HepG2 (cell line): ENCODE data around the gene KIF3C. TPM values are rescaled to one million over a fixed set of nuclear protein-coding genes. Genes with fewer than 3 reads are reported as not detected.

Source experiments
- DMAP1 ChIP-seq: IDR thresholded peaks from 2 replicates; pipeline ENCODE4 v1.6.1; 2016
- DPF2 ChIP-seq: sonication (generic); formaldehyde crosslinking; IDR thresholded peaks from 2 replicates; pipeline ENCODE4 v1.4.0; 2020; ENCODE audit warnings: mild to moderate bottlenecking, low read depth, missing genetic modification reagents, borderline replicate concordance
- GLI4 ChIP-seq: sonication (generic); formaldehyde crosslinking; IDR thresholded peaks from 2 replicates; pipeline ENCODE4 v1.5.1; 2020; ENCODE audit warnings: missing genetic modification reagents, mild to moderate bottlenecking, moderate library complexity, borderline replicate concordance
- IKZF5 ChIP-seq: IDR thresholded peaks from 2 replicates; pipeline ENCODE4 v1.6.1; 2018; ENCODE audit warnings: missing genetic modification reagents, mild to moderate bottlenecking, missing compliant biosample characterization
- IRF9 ChIP-seq: sonication (generic); formaldehyde crosslinking; IDR thresholded peaks from 2 replicates; pipeline ENCODE4 v1.8.0; 2022; ENCODE audit warnings: missing genetic modification reagents, mild to moderate bottlenecking, borderline replicate concordance
- JARID2 ChIP-seq: sonication (generic); formaldehyde crosslinking; IDR thresholded peaks from 2 replicates; pipeline ENCODE4 v1.8.1; 2023; ENCODE audit warnings: missing genetic modification reagents, inconsistent platforms; ENCODE audit not compliant: insufficient replicate concordance
- NFYC ChIP-seq: IDR thresholded peaks from 2 replicates; pipeline ENCODE4 v1.6.1; 2016; ENCODE audit warnings: missing genetic modification reagents, missing compliant biosample characterization
- PHF20 ChIP-seq: sonication (generic); formaldehyde crosslinking; IDR thresholded peaks from 2 replicates; pipeline ENCODE4 v1.5.0; 2020; ENCODE audit warnings: mild to moderate bottlenecking, missing genetic modification reagents
- SIX4 ChIP-seq: sonication (generic); formaldehyde crosslinking; IDR thresholded peaks from 2 replicates; pipeline ENCODE4 v1.4.0; 2020; ENCODE audit warnings: missing genetic modification reagents
- SOX5 ChIP-seq: IDR thresholded peaks from 2 replicates; pipeline ENCODE4 v1.6.1; 2016; ENCODE audit warnings: borderline replicate concordance
- SPEN ChIP-seq: sonication (generic); formaldehyde crosslinking; IDR thresholded peaks from 2 replicates; pipeline ENCODE4 v1.5.1; 2020; ENCODE audit warnings: low read depth, mild to moderate bottlenecking, missing genetic modification reagents
- STAT5B ChIP-seq: sonication (generic); formaldehyde crosslinking; IDR thresholded peaks from 2 replicates; pipeline ENCODE4 v1.4.0; 2020; ENCODE audit warnings: missing genetic modification reagents
- TFAP4 ChIP-seq: sonication (generic); IDR thresholded peaks from 2 replicates; pipeline ENCODE4 v1.6.1; 2016; ENCODE audit warnings: low read depth, borderline replicate concordance
- ZFAT ChIP-seq: sonication (generic); formaldehyde crosslinking; conservative IDR thresholded peaks from 2 replicates; pipeline ENCODE4 v1.8.1; 2023; ENCODE audit warnings: missing genetic modification reagents, inconsistent platforms
- ZFX ChIP-seq: sonication (generic); formaldehyde crosslinking; IDR thresholded peaks from 2 replicates; pipeline ENCODE4 v1.4.0; 2020; ENCODE audit warnings: mild to moderate bottlenecking, low read depth, missing genetic modification reagents, moderate library complexity
- ZFYVE20 ChIP-seq: sonication (generic); formaldehyde crosslinking; IDR thresholded peaks from 2 replicates; pipeline ENCODE4 v1.8.0; 2023; ENCODE audit warnings: low read depth, mild to moderate bottlenecking, moderate library complexity, missing genetic modification reagents, borderline replicate concordance
- ZNF275 ChIP-seq: sonication (generic); formaldehyde crosslinking; IDR thresholded peaks from 2 replicates; pipeline ENCODE4 v1.8.0; 2022; ENCODE audit warnings: missing genetic modification reagents, mild to moderate bottlenecking, inconsistent platforms, borderline replicate concordance
- ZNF513 ChIP-seq: sonication (generic); formaldehyde crosslinking; conservative IDR thresholded peaks from 2 replicates; pipeline ENCODE4 v1.5.0; 2020; ENCODE audit warnings: missing genetic modification reagents
- ZNF562 ChIP-seq: sonication (generic); formaldehyde crosslinking; IDR thresholded peaks from 2 replicates; pipeline ENCODE4 v1.8.0; 2022; ENCODE audit warnings: missing genetic modification reagents, borderline replicate concordance
- ZNF589 ChIP-seq: sonication (generic); formaldehyde crosslinking; conservative IDR thresholded peaks from 2 replicates; pipeline ENCODE4 v1.8.0; 2022; ENCODE audit warnings: mild to moderate bottlenecking, moderate library complexity, missing genetic modification reagents
- ZNF850 ChIP-seq: sonication (generic); formaldehyde crosslinking; conservative IDR thresholded peaks from 2 replicates; pipeline ENCODE4 v1.9.0; 2021; ENCODE audit warnings: mild to moderate bottlenecking, missing genetic modification reagents
- ZNF883 ChIP-seq: sonication (generic); formaldehyde crosslinking; IDR thresholded peaks from 2 replicates; pipeline ENCODE4 v1.5.1; 2020; ENCODE audit warnings: mild to moderate bottlenecking, missing genetic modification reagents; ENCODE audit errors: not compliant biosample characterization
- ZSCAN21 ChIP-seq: sonication (generic); formaldehyde crosslinking; IDR thresholded peaks from 2 replicates; pipeline ENCODE4 v1.8.0; 2022; ENCODE audit warnings: mild to moderate bottlenecking, missing genetic modification reagents, moderate library complexity, borderline replicate concordance
- polyA plus RNA-seq, 8 experiments: library from polyadenylated mRNA; depleted of rRNA in 3 of 8; stranded (reverse) in 7 of 8; unstranded in 1 of 8; fragments of >200 nt; fragmentation: Illumina TruSeq in 4 of 8; extraction: Trizol in 4 of 8; gene quantifications; 2 replicates each; pipeline versions ENCODE4 v1.2.1 to v1.2.3, GENCODE V29; 2011 to 2016; ENCODE audit warnings: low read depth in 4 of 8, missing spikeins in 1 of 8, mixed read lengths in 1 of 8; ENCODE audit not compliant: insufficient read depth in 1 of 8
- total RNA-seq, 5 experiments: library from RNA; depleted of rRNA; stranded (reverse); fragments of >200 nt; fragmentation: Illumina TruSeq; extraction: Trizol; gene quantifications; 2 replicates each; pipeline ENCODE4 v1.2.3, GENCODE V29; 2016; ENCODE audit warnings: low read depth in 1 of 5

Gene KIF3C
- total and polyA plus RNA-seq, 2 of the 13 experiments (the other 11 are each of a cell fraction or from before 2014, with no cell fraction given): 3.6 to 4.9 TPM

- TF ChIP-seq IRF9 (CRISPR knock-in tag) (no peak), PHF20 (no peak), SIX4 (CRISPR knock-in tag) (0 out of 2 replicates have a peak, but pooled peaks have one; percentile 24), TFAP4 (0 out of 2 replicates have a peak, but pooled peaks have one; percentile 41), GLI4 (CRISPR knock-in tag) (0 out of 2 replicates have a peak, but pooled peaks have one; percentile 27), NFYC (peak; percentile 57; the same call in 1 of the 2 replicates), ZNF883 (CRISPR knock-in tag) (no peak), ZNF275 (no peak), SOX5 (CRISPR knock-in tag) (peak; percentile 76; the same call in 1 of the 2 replicates), ZSCAN21 (CRISPR knock-in tag) (no peak), ZNF589 (CRISPR knock-in tag) (no peak), ZNF850 (CRISPR knock-in tag) (no peak), ZFYVE20 (CRISPR knock-in tag) (no peak), DMAP1 (CRISPR knock-in tag) (no peak), IKZF5 (CRISPR knock-in tag) (no peak; the same call in 1 of the 2 replicates), ZFAT (no peak), JARID2 (CRISPR knock-in tag) (no peak), DPF2 (CRISPR knock-in tag) (peak; percentile 54; the same call in 1 of the 2 replicates), ZFX (no peak), ZNF513 (CRISPR knock-in tag) (no peak), ZNF562 (no peak), SPEN (CRISPR knock-in tag) (peak; percentile 41; the same call in 1 of the 2 replicates), STAT5B (CRISPR knock-in tag) (no peak)
Observed at GRCh38 chr2:26011990-26012856, 29.9 kb upstream of the KIF3C start (continued).
